Measurements from ENCODE around the gene PLEKHA7. TPM values are rescaled to one million over a fixed set of nuclear protein-coding genes. Genes with fewer than 3 reads are reported as not detected.

The PLEKHA7 gene
- total and polyA plus RNA-seq, 2 of the 13 experiments (the other 11 are each of a cell fraction or from before 2014, with no cell fraction given), result 17.5 to 18.7 TPM

DNA sequence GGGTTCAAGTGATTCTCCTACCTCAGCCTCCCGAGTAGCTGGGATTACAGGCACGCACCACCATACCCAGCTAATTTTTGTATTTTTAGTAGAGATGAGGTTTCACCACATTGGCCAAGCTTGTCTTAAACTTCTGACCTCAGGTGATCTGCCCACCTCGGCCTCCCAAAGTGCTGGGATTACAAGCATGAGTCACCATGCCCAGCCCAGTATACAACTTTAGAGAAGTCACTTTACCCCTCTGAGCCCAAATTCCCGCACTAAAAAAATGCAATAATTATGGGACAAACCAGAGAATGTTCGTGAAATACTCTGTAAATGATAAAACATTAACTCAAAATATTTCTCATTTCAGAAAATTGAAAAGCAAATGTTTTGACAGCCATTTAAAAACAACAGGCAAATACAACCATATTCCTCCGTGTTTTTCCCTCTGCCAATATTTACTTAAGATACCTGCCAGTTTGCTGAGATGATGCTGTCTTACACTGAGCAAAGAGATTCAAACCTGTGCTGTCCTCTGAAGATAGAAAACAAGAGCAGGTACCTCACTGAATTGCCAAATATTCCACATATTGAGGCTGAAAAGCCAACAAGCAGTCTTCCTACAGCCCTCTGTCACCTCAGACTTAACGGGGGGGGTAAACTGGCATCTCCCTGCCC lies 9.6 kb downstream of the PLEKHA7 start:
- BruUV-seq (replicated peaks), result no TSS peak
- H3K27ac ChIP-seq (ENCODE audit: extremely low read length, insufficient read depth, low read length), result no peak overlapping the region
- in situ Hi-C loops (cut with HindIII; ENCODE audit: extremely low pct_ligation_motif_present, low pct_unique_long_range_greater_than_20kb), result no loop called here
- peaks cover 10% of the 10 kb centered on the region; the same call in 1 of the 2 replicates for H4K20me1 ChIP-seq (ENCODE audit: insufficient read depth, low read length)
- intact Hi-C loops (cut with micrococcal nuclease; ENCODE audit: unreplicated experiment), result no loop called here
- CTCF ChIA-PET (ENCODE audit: low intra/inter-chr PET ratio, low total read pairs), result no interaction called here
- 67% methylated on average over 7 of the region's 7 CpGs for WGBS (ENCODE audit: low lambda C conversion rate)
- H3K79me2 ChIP-seq (ENCODE audit: insufficient read depth, low read length), result peaks cover 23% of the 10 kb centered on the region
- no peak overlapping the region for H3K9ac ChIP-seq (ENCODE audit: insufficient read depth, low read depth, low read length)
- H3K36me3 ChIP-seq (replicated peaks in 1 of 2; ENCODE audit: control insufficient read depth in 1 of 2, insufficient read depth in 2 of 2, low read length in 2 of 2), result peaks cover 4 to 8% of the 10 kb centered on the region in 2 experiments; a peak in 3 of 5 replicates
- peaks cover 33% of the 10 kb centered on the region for H3K4me1 ChIP-seq (ENCODE audit: insufficient read depth, low read length)
- H3K4me3 ChIP-seq (replicated peaks in 1 of 3; ENCODE audit: insufficient read depth in 1 of 3, low read depth in 2 of 3, low read length in 3 of 3), result no peak overlapping the region
- DNase-seq (ENCODE audit: low spot score), result no peak
- no peak overlapping the region for H3K4me2 ChIP-seq (ENCODE audit: low read depth, low read length)
- FAIRE-seq, result no peak
- H3K9me3 ChIP-seq (ENCODE audit: low read length), result no peaks in the 10 kb centered on the region
- ATAC-seq, result no peak
- POLR2A ChIA-PET, result interaction anchor here (1.2 to 2.3 kb wide), 3 partner anchors 8 to 33 kb away, joined by 3 to 7 read pairs (median 5); no protein-coding TSS in a partner anchor
- no peak overlapping the region for H2AFZ ChIP-seq (ENCODE audit: low read length)
- H3K27me3 ChIP-seq (ENCODE audit: control insufficient read depth in 1 of 2, insufficient read depth in 2 of 2, low read length in 2 of 2), result no peaks in the 10 kb centered on the region
- TF ChIP-seq RELA (CRISPR knock-in tag; IDR thresholded peaks at IDR 0.05) (no peak), ZNF589 (CRISPR knock-in tag; conservative IDR thresholded peaks at IDR 0.05) (no peak), ZNF136 (CRISPR knock-in tag; IDR thresholded peaks at IDR 0.05; ENCODE audit: low read depth) (no peak), SAFB2 (CRISPR knock-in tag; IDR thresholded peaks at IDR 0.05; ENCODE audit: borderline replicate concordance, low read depth) (no peak), GZF1 (CRISPR knock-in tag; IDR thresholded peaks at IDR 0.05) (no peak), ZNF773 (CRISPR knock-in tag; IDR thresholded peaks at IDR 0.05; ENCODE audit: borderline replicate concordance) (no peak), ZNF235 (CRISPR knock-in tag; IDR thresholded peaks at IDR 0.05; ENCODE audit: borderline replicate concordance) (no peak), ZNF230 (CRISPR knock-in tag; IDR thresholded peaks at IDR 0.05) (no peak), ZNF75D (CRISPR knock-in tag; IDR thresholded peaks at IDR 0.05; ENCODE audit: borderline replicate concordance) (no peak), NR2C2 (CRISPR knock-in tag; IDR thresholded peaks at IDR 0.05; ENCODE audit: borderline replicate concordance) (no peak), YEATS2 (CRISPR knock-in tag; IDR thresholded peaks at IDR 0.05; ENCODE audit: borderline replicate concordance) (no peak), SOX6 (IDR thresholded peaks at IDR 0.05) (no peak), SOX6 (CRISPR knock-in tag; IDR thresholded peaks at IDR 0.05) (0 out of 2 replicates have a peak, but pooled peaks have one; percentile 14), KLF12 (CRISPR knock-in tag; IDR thresholded peaks at IDR 0.05; ENCODE audit: borderline replicate concordance) (no peak), RARA (CRISPR knock-in tag; IDR thresholded peaks at IDR 0.05) (0 out of 2 replicates have a peak, but pooled peaks have one; percentile 25), MLX (CRISPR knock-in tag; IDR thresholded peaks at IDR 0.05) (no peak), FOXA1 (IDR thresholded peaks at IDR 0.05) (no peak), FOXA1 (CRISPR knock-in tag; IDR thresholded peaks at IDR 0.05) (peak; percentile 29; the same call in 1 of the 2 replicates), GABPA (IDR thresholded peaks at IDR 0.05; ENCODE audit: low read depth, low read length) (no peak), GABPA (CRISPR knock-in tag; IDR thresholded peaks at IDR 0.05; ENCODE audit: low read depth) (no peak), ZNF460 (CRISPR knock-in tag; IDR thresholded peaks at IDR 0.05; ENCODE audit: borderline replicate concordance) (no peak), ZFP91 (CRISPR knock-in tag; IDR thresholded peaks at IDR 0.05; ENCODE audit: borderline replicate concordance) (no peak), ZNF772 (CRISPR knock-in tag; IDR thresholded peaks at IDR 0.05) (no peak)
- TF ChIP-seq, protein P1, sequence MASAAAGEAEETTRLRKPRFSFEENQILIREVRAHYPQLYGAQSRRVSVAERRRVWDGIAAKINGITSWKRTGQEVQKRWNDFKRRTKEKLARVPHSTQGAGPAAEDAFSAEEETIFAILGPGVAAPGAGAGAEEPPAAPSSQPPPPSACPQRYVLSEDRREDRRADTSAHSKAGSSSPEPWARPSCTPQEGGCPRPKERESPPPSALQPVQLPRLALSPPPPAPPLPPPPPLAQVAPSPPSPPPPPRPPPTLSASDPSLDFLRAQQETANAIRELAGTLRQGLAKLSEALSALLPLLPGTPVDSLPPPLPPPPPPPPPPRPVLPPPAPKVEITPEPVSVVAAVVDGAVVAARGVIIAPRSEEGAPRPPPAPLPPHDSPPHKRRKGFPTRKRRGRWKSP (CRISPR knock-in tag; IDR thresholded peaks at IDR 0.05), result no peak
